ENCODE measurements around the gene CDADC1.

DNA sequence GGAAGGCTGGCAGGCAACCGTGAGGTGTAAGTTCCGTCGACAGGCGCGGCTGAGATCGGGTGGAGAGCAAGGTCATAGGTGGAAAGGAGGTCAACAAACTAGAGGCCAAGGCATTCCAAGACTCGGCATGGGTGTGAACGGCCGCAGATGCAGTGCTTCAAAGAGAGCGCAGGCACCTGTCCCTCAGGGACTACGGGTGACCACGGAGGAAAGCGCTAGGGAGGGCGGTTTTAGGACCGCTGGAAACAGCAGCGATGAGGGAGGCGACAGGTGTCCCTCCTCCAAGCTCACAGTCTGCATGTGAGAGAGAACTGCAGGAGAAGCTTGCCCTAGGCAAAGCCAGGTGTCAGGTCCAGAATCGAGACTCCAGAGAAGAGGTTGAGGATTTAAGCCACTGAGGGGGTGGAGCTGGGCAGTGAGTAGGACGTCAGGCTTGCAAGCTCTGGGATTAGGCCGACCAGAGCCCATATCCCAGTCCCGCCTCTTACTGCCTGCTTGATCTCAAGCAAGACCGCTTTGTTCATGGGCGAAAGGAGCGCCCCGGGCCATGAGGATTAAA is 29.2 kb upstream of the CDADC1 start:
- TF ChIP-seq ATF1 (CRISPR knock-in tag; IDR thresholded peaks at IDR 0.05) (no peak), ATF3 (CRISPR knock-in tag; conservative IDR thresholded peaks at IDR 0.05) (no peak), TEAD4 (CRISPR knock-in tag; IDR thresholded peaks at IDR 0.05) (no peak), KAT7 (CRISPR knock-in tag; IDR thresholded peaks at IDR 0.05; ENCODE audit: borderline replicate concordance) (no peak), NFYB (CRISPR knock-in tag; conservative IDR thresholded peaks at IDR 0.05; ENCODE audit: low read depth) (no peak), ELF4 (CRISPR knock-in tag; IDR thresholded peaks at IDR 0.05; ENCODE audit: low read depth) (no peak), PRDM15 (CRISPR knock-in tag; IDR thresholded peaks at IDR 0.05) (no peak), CBFB (CRISPR knock-in tag; IDR thresholded peaks at IDR 0.05; ENCODE audit: low read depth) (no peak), USF1 (CRISPR knock-in tag; IDR thresholded peaks at IDR 0.05) (no peak)
- TF ChIP-seq, protein P1, sequence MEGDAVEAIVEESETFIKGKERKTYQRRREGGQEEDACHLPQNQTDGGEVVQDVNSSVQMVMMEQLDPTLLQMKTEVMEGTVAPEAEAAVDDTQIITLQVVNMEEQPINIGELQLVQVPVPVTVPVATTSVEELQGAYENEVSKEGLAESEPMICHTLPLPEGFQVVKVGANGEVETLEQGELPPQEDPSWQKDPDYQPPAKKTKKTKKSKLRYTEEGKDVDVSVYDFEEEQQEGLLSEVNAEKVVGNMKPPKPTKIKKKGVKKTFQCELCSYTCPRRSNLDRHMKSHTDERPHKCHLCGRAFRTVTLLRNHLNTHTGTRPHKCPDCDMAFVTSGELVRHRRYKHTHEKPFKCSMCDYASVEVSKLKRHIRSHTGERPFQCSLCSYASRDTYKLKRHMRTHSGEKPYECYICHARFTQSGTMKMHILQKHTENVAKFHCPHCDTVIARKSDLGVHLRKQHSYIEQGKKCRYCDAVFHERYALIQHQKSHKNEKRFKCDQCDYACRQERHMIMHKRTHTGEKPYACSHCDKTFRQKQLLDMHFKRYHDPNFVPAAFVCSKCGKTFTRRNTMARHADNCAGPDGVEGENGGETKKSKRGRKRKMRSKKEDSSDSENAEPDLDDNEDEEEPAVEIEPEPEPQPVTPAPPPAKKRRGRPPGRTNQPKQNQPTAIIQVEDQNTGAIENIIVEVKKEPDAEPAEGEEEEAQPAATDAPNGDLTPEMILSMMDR (IDR thresholded peaks at IDR 0.05), result no peak
- TF ChIP-seq, protein P2, sequence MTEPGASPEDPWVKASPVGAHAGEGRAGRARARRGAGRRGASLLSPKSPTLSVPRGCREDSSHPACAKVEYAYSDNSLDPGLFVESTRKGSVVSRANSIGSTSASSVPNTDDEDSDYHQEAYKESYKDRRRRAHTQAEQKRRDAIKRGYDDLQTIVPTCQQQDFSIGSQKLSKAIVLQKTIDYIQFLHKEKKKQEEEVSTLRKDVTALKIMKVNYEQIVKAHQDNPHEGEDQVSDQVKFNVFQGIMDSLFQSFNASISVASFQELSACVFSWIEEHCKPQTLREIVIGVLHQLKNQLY (CRISPR knock-in tag; IDR thresholded peaks at IDR 0.05), result no peak
- TF ChIP-seq, protein P3, sequence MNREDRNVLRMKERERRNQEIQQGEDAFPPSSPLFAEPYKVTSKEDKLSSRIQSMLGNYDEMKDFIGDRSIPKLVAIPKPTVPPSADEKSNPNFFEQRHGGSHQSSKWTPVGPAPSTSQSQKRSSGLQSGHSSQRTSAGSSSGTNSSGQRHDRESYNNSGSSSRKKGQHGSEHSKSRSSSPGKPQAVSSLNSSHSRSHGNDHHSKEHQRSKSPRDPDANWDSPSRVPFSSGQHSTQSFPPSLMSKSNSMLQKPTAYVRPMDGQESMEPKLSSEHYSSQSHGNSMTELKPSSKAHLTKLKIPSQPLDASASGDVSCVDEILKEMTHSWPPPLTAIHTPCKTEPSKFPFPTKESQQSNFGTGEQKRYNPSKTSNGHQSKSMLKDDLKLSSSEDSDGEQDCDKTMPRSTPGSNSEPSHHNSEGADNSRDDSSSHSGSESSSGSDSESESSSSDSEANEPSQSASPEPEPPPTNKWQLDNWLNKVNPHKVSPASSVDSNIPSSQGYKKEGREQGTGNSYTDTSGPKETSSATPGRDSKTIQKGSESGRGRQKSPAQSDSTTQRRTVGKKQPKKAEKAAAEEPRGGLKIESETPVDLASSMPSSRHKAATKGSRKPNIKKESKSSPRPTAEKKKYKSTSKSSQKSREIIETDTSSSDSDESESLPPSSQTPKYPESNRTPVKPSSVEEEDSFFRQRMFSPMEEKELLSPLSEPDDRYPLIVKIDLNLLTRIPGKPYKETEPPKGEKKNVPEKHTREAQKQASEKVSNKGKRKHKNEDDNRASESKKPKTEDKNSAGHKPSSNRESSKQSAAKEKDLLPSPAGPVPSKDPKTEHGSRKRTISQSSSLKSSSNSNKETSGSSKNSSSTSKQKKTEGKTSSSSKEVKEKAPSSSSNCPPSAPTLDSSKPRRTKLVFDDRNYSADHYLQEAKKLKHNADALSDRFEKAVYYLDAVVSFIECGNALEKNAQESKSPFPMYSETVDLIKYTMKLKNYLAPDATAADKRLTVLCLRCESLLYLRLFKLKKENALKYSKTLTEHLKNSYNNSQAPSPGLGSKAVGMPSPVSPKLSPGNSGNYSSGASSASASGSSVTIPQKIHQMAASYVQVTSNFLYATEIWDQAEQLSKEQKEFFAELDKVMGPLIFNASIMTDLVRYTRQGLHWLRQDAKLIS (CRISPR knock-in tag; IDR thresholded peaks at IDR 0.05; ENCODE audit: borderline replicate concordance), result no peak
- TF ChIP-seq, protein P4, sequence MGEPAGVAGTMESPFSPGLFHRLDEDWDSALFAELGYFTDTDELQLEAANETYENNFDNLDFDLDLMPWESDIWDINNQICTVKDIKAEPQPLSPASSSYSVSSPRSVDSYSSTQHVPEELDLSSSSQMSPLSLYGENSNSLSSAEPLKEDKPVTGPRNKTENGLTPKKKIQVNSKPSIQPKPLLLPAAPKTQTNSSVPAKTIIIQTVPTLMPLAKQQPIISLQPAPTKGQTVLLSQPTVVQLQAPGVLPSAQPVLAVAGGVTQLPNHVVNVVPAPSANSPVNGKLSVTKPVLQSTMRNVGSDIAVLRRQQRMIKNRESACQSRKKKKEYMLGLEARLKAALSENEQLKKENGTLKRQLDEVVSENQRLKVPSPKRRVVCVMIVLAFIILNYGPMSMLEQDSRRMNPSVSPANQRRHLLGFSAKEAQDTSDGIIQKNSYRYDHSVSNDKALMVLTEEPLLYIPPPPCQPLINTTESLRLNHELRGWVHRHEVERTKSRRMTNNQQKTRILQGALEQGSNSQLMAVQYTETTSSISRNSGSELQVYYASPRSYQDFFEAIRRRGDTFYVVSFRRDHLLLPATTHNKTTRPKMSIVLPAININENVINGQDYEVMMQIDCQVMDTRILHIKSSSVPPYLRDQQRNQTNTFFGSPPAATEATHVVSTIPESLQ (CRISPR knock-in tag; IDR thresholded peaks at IDR 0.05), result no peak

Measured in WTC11 (cell line).